Ectodermal cell (in vitro differentiated cells): ENCODE results near the gene IDH3B.
"Not testable (repeated sequence)": the region's sequence is repeated elsewhere in the genome, so short reads cannot be mapped to it uniquely, and the experiment has no call there.

Experiments used
- H3K27ac ChIP-seq: 2 replicates; pipeline ENCODE4 v1.7.0; 2013; ENCODE audit warnings: mild to moderate bottlenecking, low read depth, low read length; ENCODE audit not compliant: insufficient read depth, poor library complexity, severe bottlenecking
- H3K27me3 ChIP-seq: 2 replicates; pipeline ENCODE4 v1.7.0; 2013; ENCODE audit warnings: mild to moderate bottlenecking, low read length; ENCODE audit not compliant: insufficient read depth, control insufficient read depth, poor library complexity, severe bottlenecking
- H3K36me3 ChIP-seq: one replicate; pipeline ENCODE4 v1.7.0; 2013; ENCODE audit warnings: low read length; ENCODE audit not compliant: control insufficient read depth, insufficient read depth
- H3K4me1 ChIP-seq: one replicate; pipeline ENCODE4 v1.7.0; 2013; ENCODE audit warnings: low read length; ENCODE audit not compliant: control insufficient read depth, insufficient read depth
- H3K4me3 ChIP-seq: 2 replicates; pipeline ENCODE4 v1.7.0; 2013; ENCODE audit warnings: low read depth, low read length, control low read depth; ENCODE audit not compliant: insufficient read depth
- H3K9me3 ChIP-seq: 2 replicates; pipeline ENCODE4 v1.7.0; 2013; ENCODE audit warnings: mild to moderate bottlenecking, low read length, moderate library complexity; ENCODE audit not compliant: control insufficient read depth
- whole genome bisulfite sequencing, 2 experiments: methylation state at CpG; one replicate each; pipeline ENCODE4 v1.1.7; 2013; ENCODE audit warnings: missing lambda C conversion rate in 2 of 2; 5-methylcytosine and 5-hydroxymethylcytosine counted together

The IDH3B gene

GRCh38 chr20:2684817-2685216, 20.8 kb upstream of the IDH3B start:
- not testable (repeated sequence) for H3K4me3 ChIP-seq, H3K36me3 ChIP-seq, H3K27ac ChIP-seq, H3K4me1 ChIP-seq, H3K9me3 ChIP-seq
- H3K27me3 ChIP-seq: peaks cover 59% of the 10 kb centered on the region
- 90 to 94% methylated on average over 3 of the region's 4 CpGs for WGBS, 2 experiments

GRCh38 chr20:2682040-2682439, 18.0 kb upstream of the IDH3B start:
- not testable (repeated sequence) for H3K27ac ChIP-seq
- 88 to 95% methylated on average over 3 of the region's 3 CpGs for WGBS, 2 experiments
- peaks cover 32% of the 10 kb centered on the region for H3K27me3 ChIP-seq

GRCh38 chr20:2680046-2680445, 16.0 kb upstream of the IDH3B start:
- peaks cover 12% of the 10 kb centered on the region for H3K27me3 ChIP-seq
- no peak overlapping the region for H3K27ac ChIP-seq
- no peaks in the 10 kb centered on the region for H3K9me3 ChIP-seq
- no peaks in the 10 kb centered on the region for H3K36me3 ChIP-seq
- no peak overlapping the region for H3K4me3 ChIP-seq
- 80 to 87% methylated on average over 2 of the region's 4 CpGs for WGBS, 2 experiments
- H3K4me1 ChIP-seq: no peaks in the 10 kb centered on the region

More at GRCh38 chr20:2682040-2682439, 18.0 kb upstream of the IDH3B start:
- not testable (repeated sequence) for H3K4me3 ChIP-seq, H3K9me3 ChIP-seq, H3K4me1 ChIP-seq, H3K36me3 ChIP-seq

GRCh38 chr20:2673453-2673852, 9.4 kb upstream of the IDH3B start:
- peaks cover 23% of the 10 kb centered on the region for H3K27me3 ChIP-seq

GRCh38 chr20:2672446-2672845, 8.4 kb upstream of the IDH3B start:
- no peaks in the 10 kb centered on the region for H3K9me3 ChIP-seq
- H3K27me3 ChIP-seq: peaks cover 33% of the 10 kb centered on the region
- no peaks in the 10 kb centered on the region for H3K36me3 ChIP-seq
- H3K27ac ChIP-seq: no peak overlapping the region
- no peaks in the 10 kb centered on the region for H3K4me1 ChIP-seq
- H3K4me3 ChIP-seq: no peak overlapping the region
- WGBS, 2 experiments: 86 to 88% methylated on average over 3 of the region's 3 CpGs

More at GRCh38 chr20:2673453-2673852, 9.4 kb upstream of the IDH3B start:
- Histone ChIP-seq H3K9me3 (no peaks in the 10 kb centered on the region), H3K36me3 (no peaks in the 10 kb centered on the region), H3K27ac (no peak overlapping the region), H3K4me1 (no peaks in the 10 kb centered on the region), H3K4me3 (no peak overlapping the region)
- WGBS, 2 experiments: 87 to 90% methylated on average over 4 of the region's 4 CpGs

GRCh38 chr20:2671977-2672376, 8.0 kb upstream of the IDH3B start:
- H3K4me1 ChIP-seq: no peaks in the 10 kb centered on the region
- no peak overlapping the region for H3K27ac ChIP-seq
- no peaks in the 10 kb centered on the region for H3K36me3 ChIP-seq
- H3K27me3 ChIP-seq: peaks cover 36% of the 10 kb centered on the region
- WGBS, 2 experiments: 25 to 40% methylated on average over 4 of the region's 4 CpGs
- no peak overlapping the region for H3K4me3 ChIP-seq
- H3K9me3 ChIP-seq: no peaks in the 10 kb centered on the region

- Histone ChIP-seq H3K9me3 (no peaks in the 10 kb centered on the region), H3K36me3 (peaks cover 11% of the 10 kb centered on the region), H3K27me3 (peaks cover 18% of the 10 kb centered on the region), H3K4me1 (no peaks in the 10 kb centered on the region), H3K27ac (no peak overlapping the region), H3K4me3 (peak overlapping the region; percentile 90)
- 11 to 12% methylated on average over 13 of the region's 13 CpGs for WGBS, 2 experiments
Observed at GRCh38 chr20:2663364-2663886, 591 bp downstream of the IDH3B start.

GRCh38 chr20:2659547-2659946, 4.5 kb downstream of the IDH3B start:
- 92 to 97% methylated on average over 10 of the region's 10 CpGs for WGBS, 2 experiments
- Histone ChIP-seq H3K27me3 (no peaks in the 10 kb centered on the region), H3K4me3 (no peak overlapping the region), H3K9me3 (no peaks in the 10 kb centered on the region), H3K27ac (no peak overlapping the region), H3K36me3 (peaks cover 49% of the 10 kb centered on the region), H3K4me1 (peaks cover 1% of the 10 kb centered on the region)

GRCh38 chr20:2658414-2659354, 5.3 kb downstream of the IDH3B start:
- Histone ChIP-seq H3K9me3 (no peaks in the 10 kb centered on the region), H3K27me3 (no peaks in the 10 kb centered on the region), H3K4me3 (no peak overlapping the region), H3K27ac (no peak overlapping the region), H3K4me1 (peaks cover 10% of the 10 kb centered on the region), H3K36me3 (peaks cover 58% of the 10 kb centered on the region)
- WGBS, 2 experiments: 88 to 91% methylated on average over 13 of the region's 13 CpGs

- Histone ChIP-seq H3K27ac (no peak overlapping the region), H3K4me1 (peaks cover 15% of the 10 kb centered on the region), H3K27me3 (no peaks in the 10 kb centered on the region), H3K36me3 (peaks cover 58% of the 10 kb centered on the region), H3K9me3 (no peaks in the 10 kb centered on the region), H3K4me3 (no peak overlapping the region)
- 95 to 98% methylated on average over 5 of the region's 5 CpGs for WGBS, 2 experiments
Observed at GRCh38 chr20:2657674-2658073, 6.3 kb downstream of the IDH3B start.
